Limb (tissue), 2 donors: ENCODE data around the gene LRBA.
"Not testable (repeated sequence)": the region's sequence is repeated elsewhere in the genome, so short reads cannot be mapped to it uniquely, and the experiment has no call there.

ENCODE experiments used
- DNase-seq, 2 donors: peaks; one replicate each; pipeline ENCODE4 v3.0.0-alpha.2; 2016; ENCODE audit errors: extremely low spot score in 2 of 2

Gene LRBA

GRCh38 chr4:151015459-151016347 is 619 bp upstream of the LRBA start:
- peak; percentile 88 to 90 for DNase-seq

- DNase-seq: no peak
Observed at GRCh38 chr4:151013944-151014343, 1.1 kb downstream of the LRBA start.

- no peak for DNase-seq
Observed at GRCh38 chr4:151013491-151013890, 1.6 kb downstream of the LRBA start.

GRCh38 chr4:151012820-151013219 is 2.3 kb downstream of the LRBA start:
- DNase-seq: no peak

GRCh38 chr4:151012376-151012775 is 2.7 kb downstream of the LRBA start:
- no peak for DNase-seq

- DNase-seq: no peak
Observed at GRCh38 chr4:151004222-151004621, 10.9 kb downstream of the LRBA start.

GRCh38 chr4:151000747-151001429 is 14.2 kb downstream of the LRBA start:
- DNase-seq: no peak

- DNase-seq: no peak
Observed at GRCh38 chr4:150999086-150999485, 16.0 kb downstream of the LRBA start.

GRCh38 chr4:150997141-150997540 is 17.9 kb downstream of the LRBA start:
- no peak for DNase-seq

- DNase-seq: no peak
Observed at GRCh38 chr4:150994721-150995120, 20.4 kb downstream of the LRBA start.

- not testable (repeated sequence) for DNase-seq
Observed at GRCh38 chr4:150993577-150993976, 21.5 kb downstream of the LRBA start.

GRCh38 chr4:150990993-150991392 is 24.1 kb downstream of the LRBA start:
- DNase-seq: no peak

GRCh38 chr4:150990250-150990649 is 24.8 kb downstream of the LRBA start:
- DNase-seq: no peak

GRCh38 chr4:150988238-150988637 is 26.8 kb downstream of the LRBA start:
- no peak for DNase-seq

GRCh38 chr4:150987204-150987603 is 27.9 kb downstream of the LRBA start:
- no peak for DNase-seq

GRCh38 chr4:150986085-150986484 is 29.0 kb downstream of the LRBA start:
- DNase-seq: no peak

GRCh38 chr4:150983851-150984250 is 31.2 kb downstream of the LRBA start:
- no peak for DNase-seq

- DNase-seq: no peak
Observed at GRCh38 chr4:150982557-150983233, 32.4 kb downstream of the LRBA start.

GRCh38 chr4:150978738-150979575 is 36.1 kb downstream of the LRBA start:
- no peak for DNase-seq

- no peak for DNase-seq
Observed at GRCh38 chr4:150976478-150977118, 38.5 kb downstream of the LRBA start.

GRCh38 chr4:150974750-150975149 is 40.3 kb downstream of the LRBA start:
- DNase-seq: no peak
